ENCODE measurements around the gene COL6A2. TPM values are rescaled to one million over a fixed set of nuclear protein-coding genes. Genes with fewer than 3 reads are reported as not detected.
A peak's percentile ranks its signal among the peaks of the same experiment; 100 is the strongest.

The COL6A2 gene
- total RNA-seq, 1 donor from 2014 or later, result 357 TPM

DNA sequence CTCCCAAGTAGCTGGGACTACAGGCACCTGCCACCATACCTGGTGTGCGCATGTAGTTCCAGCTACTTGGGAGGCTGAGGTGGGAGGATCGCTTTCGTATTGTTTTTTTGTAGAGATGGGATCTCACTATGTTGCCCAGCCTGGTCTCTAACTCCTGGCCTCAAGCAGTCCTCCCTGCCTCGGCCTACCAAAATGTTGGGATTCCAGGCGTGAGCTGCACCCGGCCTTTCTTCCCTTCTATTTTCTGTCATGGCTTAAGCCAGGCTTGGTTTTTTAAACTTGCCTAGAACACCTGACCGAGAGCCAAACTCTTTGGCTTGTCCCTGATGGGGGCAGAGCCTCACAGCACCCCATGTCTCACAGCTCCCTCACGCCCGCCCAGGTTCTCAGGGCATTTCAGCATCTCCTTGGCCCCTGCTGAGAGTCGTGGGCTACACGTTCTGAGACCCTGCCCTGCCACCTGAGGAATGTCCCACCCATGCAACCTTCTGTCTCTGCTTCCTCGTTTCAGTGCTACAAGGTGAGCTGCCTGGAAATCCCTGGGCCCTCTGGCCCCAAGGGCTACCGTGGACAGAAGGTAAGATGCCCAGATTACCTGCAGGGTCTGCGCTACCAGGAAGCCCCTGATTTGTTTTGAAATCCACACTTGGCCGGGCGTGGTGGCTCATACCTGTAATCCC lies 15.7 kb downstream of the COL6A2 start:
- DNase-seq (ENCODE audit: low spot score), result no peak

- DNase-seq (ENCODE audit: low spot score), result no peak
Measured at GRCh38 chr21:46114963-46115362, 17.1 kb downstream of the COL6A2 start.

DNA sequence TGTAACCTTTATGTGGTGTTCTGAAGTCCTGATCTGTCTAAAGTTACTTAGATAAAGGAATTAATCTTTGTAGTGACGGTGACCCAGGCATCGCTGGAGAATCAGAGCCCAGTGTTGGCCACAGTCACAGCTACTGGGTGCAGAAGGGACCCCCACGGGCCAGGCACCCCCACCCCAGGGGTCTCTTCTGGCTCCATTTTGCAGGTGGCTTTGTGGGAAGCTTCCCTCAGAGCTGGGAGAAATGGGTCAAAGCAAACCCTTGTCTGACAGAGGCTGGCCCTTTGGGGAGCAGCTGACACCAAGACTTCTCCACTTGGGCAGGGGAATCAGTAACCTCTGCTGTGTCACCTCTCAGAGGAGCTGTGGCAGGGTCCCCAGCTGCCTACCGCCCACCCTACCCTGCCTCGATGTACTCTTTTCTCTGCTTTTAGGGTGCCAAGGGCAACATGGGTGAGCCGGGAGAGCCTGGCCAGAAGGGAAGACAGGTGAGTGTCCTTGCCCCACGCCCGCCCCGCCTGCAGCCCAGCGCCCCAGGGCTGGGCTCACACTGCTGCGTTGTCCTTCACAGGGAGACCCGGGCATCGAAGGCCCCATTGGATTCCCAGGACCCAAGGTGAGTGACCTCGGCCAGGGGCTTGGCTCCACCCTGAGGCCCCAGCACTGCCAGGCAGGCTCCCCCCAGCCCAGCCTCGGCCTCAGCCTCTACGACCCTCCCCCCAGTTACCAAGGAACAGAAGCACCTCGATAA lies 17.7 kb downstream of the COL6A2 start:
- peak; percentile 38 for DNase-seq (ENCODE audit: low spot score)

GRCh38 chr21:46116189-46116775 lies 18.4 kb downstream of the COL6A2 start:
- DNase-seq (ENCODE audit: low spot score), result peak; percentile 39

DNA sequence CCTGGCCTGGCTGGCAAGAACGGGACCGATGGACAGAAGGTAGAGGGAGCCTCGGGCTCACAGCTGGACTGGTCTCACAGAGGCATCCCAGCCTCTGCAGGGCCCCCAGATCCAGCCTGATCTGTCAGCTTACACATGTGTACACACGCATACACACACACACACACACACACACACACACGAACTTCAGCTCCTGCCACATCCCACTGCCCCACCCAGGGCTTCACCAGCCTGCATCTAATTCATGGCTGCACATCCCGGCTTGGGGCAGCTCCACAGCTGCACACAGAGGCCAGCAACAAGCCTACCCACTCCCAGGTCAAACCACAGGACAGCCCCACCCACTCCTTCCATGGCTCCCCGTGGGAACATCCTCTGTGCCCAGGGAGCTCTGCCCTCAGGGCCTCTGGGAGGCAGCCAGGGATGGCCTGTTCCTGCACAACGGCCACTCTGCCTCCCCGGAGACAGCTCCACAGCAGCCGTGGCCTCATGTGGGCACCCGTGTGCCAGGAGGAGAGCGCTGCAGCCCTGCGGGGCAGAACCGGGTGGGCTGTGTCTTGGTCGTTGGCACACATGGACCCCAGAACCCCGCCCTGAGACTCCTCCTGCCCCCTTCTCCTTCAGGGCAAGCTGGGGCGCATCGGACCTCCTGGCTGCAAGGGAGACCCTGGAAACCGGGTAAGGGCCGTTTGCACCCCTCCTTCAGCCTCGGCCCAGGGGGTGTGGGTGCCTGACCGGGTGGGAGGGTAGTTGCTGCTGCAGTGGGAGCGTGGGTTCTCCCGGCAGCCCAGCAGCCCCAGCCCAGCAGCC lies 19.1 kb downstream of the COL6A2 start:
- no peak for DNase-seq (ENCODE audit: low spot score)

- no peak for DNase-seq (ENCODE audit: low spot score)
Measured at GRCh38 chr21:46117586-46118315, 19.8 kb downstream of the COL6A2 start.

- no peak for DNase-seq (ENCODE audit: low spot score)
Measured at GRCh38 chr21:46118316-46119143, 20.6 kb downstream of the COL6A2 start.

- no peak for DNase-seq (ENCODE audit: low spot score)
Measured at GRCh38 chr21:46119144-46119636, 21.3 kb downstream of the COL6A2 start.

DNA sequence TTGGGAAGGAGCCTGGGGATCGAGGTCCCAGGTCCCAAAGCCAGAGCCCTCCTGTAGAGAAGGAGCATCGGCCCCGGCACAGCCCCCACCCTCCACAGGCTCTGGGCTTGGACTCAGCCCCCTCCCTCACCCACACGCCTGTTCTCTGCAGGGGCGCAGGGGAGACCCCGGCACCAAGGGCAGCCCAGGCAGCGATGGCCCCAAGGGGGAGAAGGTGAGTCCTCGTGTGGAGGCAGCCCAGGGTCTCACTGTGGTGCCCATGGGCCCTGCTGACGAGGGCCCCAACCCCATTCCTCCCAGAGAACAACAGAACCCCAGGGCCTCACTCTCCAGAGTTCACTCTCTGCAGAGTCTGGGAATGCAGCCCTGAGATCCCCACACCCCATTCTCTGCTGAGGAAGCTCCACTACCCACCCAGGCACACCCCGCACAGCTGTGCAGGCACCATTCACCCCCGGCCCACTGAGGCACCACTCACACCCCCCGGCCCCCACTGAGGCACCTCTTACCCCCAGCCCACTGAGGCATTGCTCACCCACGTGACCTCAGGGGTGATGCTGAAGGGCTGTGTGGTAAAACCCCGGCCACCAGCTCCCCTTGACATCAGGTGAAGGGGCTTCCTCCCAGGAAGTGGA lies 21.8 kb downstream of the COL6A2 start:
- DNase-seq (ENCODE audit: low spot score), result no peak

- DNase-seq (ENCODE audit: low spot score), result no peak
Measured at GRCh38 chr21:46120301-46121285, 22.7 kb downstream of the COL6A2 start.

GRCh38 chr21:46121286-46122221 lies 23.6 kb downstream of the COL6A2 start:
- no peak for DNase-seq (ENCODE audit: low spot score)

- no peak for DNase-seq (ENCODE audit: low spot score)
Measured at GRCh38 chr21:46122237-46122671, 24.3 kb downstream of the COL6A2 start.

DNA sequence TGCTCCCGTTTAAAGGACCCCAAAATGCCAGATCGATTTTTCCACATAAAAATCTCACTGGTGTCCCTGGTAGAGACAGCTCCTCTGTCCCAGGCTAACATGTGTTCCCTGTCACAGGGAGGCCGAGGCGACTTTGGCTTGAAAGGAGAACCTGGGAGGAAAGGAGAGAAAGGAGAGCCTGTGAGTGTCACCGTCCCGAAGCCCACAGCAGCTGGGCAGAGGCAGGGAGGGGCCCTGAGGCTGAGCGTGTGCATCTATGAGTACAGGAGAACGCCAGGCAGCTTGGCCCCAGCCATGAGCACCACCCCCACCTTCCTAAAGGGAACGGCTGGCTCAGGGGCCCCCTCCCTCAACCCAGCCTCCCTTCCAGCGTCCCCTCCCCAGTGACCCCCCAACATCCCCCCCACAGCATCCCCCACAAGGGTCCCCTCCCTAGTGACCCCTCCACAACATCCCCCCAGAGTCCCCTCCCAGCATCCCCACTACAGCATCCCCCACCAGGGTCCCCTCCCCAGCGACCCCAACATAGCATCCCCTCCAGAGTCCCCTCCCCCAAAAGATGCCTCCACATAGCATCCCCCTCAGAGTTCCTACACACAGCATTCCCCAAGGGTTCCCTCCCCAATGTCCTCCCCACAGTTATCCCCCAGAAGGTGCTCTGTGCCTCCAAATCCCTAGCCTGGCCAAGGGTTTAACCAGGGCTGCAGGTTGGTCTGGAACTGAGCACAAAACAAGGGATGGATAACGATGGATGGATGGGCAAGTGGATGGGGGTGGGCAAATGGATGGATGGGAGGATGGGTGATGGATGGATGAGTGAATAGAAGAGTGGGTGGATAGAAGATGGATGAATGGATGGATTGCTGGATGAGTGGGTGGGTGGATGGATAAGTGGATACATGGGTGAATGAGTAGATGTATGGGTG lies 25.1 kb downstream of the COL6A2 start:
- no peak for DNase-seq (ENCODE audit: low spot score)

- no peak for DNase-seq (ENCODE audit: low spot score)
Measured at GRCh38 chr21:46124083-46124925, 26.4 kb downstream of the COL6A2 start.
